AG09309 (cell line): ENCODE data around the gene GCM1.
A peak's percentile ranks its signal among the peaks of the same experiment; 100 is the strongest.

Source experiments
- DNase-seq: peaks from one replicate; pipeline ENCODE4 v3.0.0-alpha.2; 2010; ENCODE audit warnings: low read depth
- H3K4me3 ChIP-seq: 2 replicates; pipeline ENCODE4 v1.5.1; 2011; ENCODE audit warnings: mild to moderate bottlenecking, low read depth, low read length, moderate library complexity; ENCODE audit not compliant: control insufficient read depth
- TF ChIP-seq, protein P1 (sequence below): IDR thresholded peaks from 2 replicates; pipeline ENCODE4 v1.5.1; 2011; ENCODE audit warnings: mild to moderate bottlenecking, low read depth, low read length, inconsistent platforms; ENCODE audit not compliant: insufficient read depth, control insufficient read depth; ENCODE audit errors: missing control alignments

The GCM1 gene

GRCh38 chr6:53136000-53136609 lies 12.5 kb downstream of the GCM1 start:
- no peak for DNase-seq
- TF ChIP-seq, protein P1, sequence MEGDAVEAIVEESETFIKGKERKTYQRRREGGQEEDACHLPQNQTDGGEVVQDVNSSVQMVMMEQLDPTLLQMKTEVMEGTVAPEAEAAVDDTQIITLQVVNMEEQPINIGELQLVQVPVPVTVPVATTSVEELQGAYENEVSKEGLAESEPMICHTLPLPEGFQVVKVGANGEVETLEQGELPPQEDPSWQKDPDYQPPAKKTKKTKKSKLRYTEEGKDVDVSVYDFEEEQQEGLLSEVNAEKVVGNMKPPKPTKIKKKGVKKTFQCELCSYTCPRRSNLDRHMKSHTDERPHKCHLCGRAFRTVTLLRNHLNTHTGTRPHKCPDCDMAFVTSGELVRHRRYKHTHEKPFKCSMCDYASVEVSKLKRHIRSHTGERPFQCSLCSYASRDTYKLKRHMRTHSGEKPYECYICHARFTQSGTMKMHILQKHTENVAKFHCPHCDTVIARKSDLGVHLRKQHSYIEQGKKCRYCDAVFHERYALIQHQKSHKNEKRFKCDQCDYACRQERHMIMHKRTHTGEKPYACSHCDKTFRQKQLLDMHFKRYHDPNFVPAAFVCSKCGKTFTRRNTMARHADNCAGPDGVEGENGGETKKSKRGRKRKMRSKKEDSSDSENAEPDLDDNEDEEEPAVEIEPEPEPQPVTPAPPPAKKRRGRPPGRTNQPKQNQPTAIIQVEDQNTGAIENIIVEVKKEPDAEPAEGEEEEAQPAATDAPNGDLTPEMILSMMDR: no peak
- no peak overlapping the region for H3K4me3 ChIP-seq

- TF ChIP-seq, protein P1: no peak
- DNase-seq: no peak
- H3K4me3 ChIP-seq: no peak overlapping the region
These were observed 13.9 kb downstream of the GCM1 start for GRCh38 chr6:53134601-53135235.

DNA sequence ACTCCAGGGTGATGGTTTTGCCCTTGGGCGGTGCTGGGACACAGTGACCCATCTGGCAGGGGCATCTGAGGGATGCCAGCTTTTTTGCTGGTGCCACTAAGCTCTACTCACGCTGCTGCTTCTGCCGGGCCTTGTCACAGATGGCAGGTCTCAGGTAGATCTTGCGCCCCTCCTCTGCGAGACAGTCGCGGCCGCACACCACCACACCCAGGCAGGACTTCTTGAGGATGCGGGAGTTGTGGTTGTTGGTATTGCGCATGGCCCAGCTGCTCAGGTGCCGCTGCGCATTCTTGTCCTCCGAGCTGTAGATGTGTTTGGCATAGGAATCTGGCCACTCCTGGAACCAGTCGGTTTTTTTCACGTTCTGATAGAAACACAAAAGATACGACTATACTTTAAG lies 14.7 kb downstream of the GCM1 start:
- DNase-seq: no peak
- no peak overlapping the region for H3K4me3 ChIP-seq
- TF ChIP-seq, protein P1: no peak

DNA sequence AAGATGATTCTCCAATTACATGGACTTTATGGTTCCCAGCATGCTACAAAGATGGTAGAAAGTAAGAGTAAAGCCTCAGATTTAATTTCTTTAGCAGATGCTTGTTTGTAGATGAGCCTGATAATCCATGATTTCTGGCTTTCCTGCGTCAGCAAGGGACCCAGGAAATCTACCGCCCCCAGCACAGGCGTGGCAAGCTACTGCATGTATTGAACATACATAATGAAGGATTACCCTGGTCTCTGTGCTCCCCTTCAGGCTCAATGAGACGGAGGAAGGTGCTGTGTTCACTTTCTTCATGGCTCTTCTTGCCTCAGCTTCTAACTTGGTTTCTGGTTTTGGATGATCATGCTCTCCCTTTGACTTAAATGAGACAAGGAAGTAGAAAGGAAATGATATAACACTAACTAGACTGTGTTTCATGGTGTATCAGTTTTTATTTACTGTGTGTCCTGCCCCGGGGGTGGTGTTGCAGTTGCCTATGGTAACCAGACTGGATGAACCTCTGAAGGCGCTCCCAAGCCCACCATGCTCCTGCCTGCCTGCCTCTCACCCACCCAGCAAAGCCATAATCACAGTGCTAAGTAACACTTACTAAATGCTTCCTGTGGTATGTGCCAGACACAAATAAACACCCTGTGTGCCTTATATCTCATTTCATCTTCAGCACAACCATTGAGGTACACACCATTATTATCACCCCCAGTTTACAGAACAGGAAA lies 17.9 kb downstream of the GCM1 start:
- TF ChIP-seq, protein P1: no peak
- no peak overlapping the region for H3K4me3 ChIP-seq
- DNase-seq: no peak

- TF ChIP-seq, protein P1: no peak
- DNase-seq: peak; percentile 28
- no peak overlapping the region for H3K4me3 ChIP-seq
These were observed 19.8 kb downstream of the GCM1 start for GRCh38 chr6:53128842-53129241.

- DNase-seq: no peak
- TF ChIP-seq, protein P1: no peak
- no peak overlapping the region for H3K4me3 ChIP-seq
These were observed 23.4 kb downstream of the GCM1 start for GRCh38 chr6:53125276-53125675.
